SK-N-MC (cell line): Measurements from ENCODE around the gene GNAQ.

ENCODE experiments used
- DNase-seq: peaks from one replicate; pipeline ENCODE4 v3.0.0-alpha.2; 2011; ENCODE audit warnings: low read depth, low spot score
- H3K27ac ChIP-seq: fragments of 200-600 bp; sonication (generic); 2 replicates; pipeline ENCODE4 v1.5.1; 2016; ENCODE audit warnings: mixed run types
- H3K36me3 ChIP-seq: fragments of 200-600 bp; sonication (generic); 2 replicates; pipeline ENCODE4 v1.6.1; 2017; ENCODE audit warnings: antibody characterized with exemption, low read length, mixed read lengths; ENCODE audit not compliant: insufficient read depth
- H3K4me3 ChIP-seq: fragments of 200-600 bp; sonication (generic); 2 replicates; pipeline ENCODE4 v1.5.1; 2016
- H3K9ac ChIP-seq: fragments of 200-600 bp; sonication (generic); 2 replicates; pipeline ENCODE4 v1.8.0; 2017; ENCODE audit warnings: mixed run types, mixed read lengths; ENCODE audit not compliant: insufficient read length
- H3K9me3 ChIP-seq: fragments of 200-600 bp; sonication (generic); 2 replicates; pipeline ENCODE4 v1.6.1; 2017; ENCODE audit warnings: low read depth, mild to moderate bottlenecking, antibody characterized with exemption, low read length, moderate library complexity, mixed read lengths
- EZH2 ChIP-seq: fragments of 200-600 bp; sonication (generic); IDR thresholded peaks from one replicate; pipeline ENCODE4 v1.6.1; 2017; ENCODE audit warnings: antibody characterized with exemption
- FOXP2 ChIP-seq: optimal IDR thresholded peaks from 2 replicates; pipeline ENCODE3; 2011; ENCODE audit warnings: mild to moderate bottlenecking, moderate library complexity; ENCODE audit not compliant: insufficient read depth; ENCODE audit errors: extremely low read length, control extremely low read depth
- POLR2AphosphoS5 ChIP-seq: IDR thresholded peaks from 2 replicates; pipeline ENCODE4 v1.6.1; 2012; ENCODE audit warnings: mild to moderate bottlenecking, low read depth, low read length, borderline replicate concordance

GNAQ gene

GRCh38 chr9:78003730-78004129, 27.9 kb downstream of the GNAQ start:
- Histone ChIP-seq H3K9me3 (no peaks in the 10 kb centered on the region), H3K9ac (no peak overlapping the region), H3K4me3 (no peak overlapping the region), H3K36me3 (no peaks in the 10 kb centered on the region), H3K27ac (no peak overlapping the region)
- TF ChIP-seq EZH2: no peak
- no peak for TF ChIP-seq POLR2AphosphoS5
- no peak for DNase-seq

GRCh38 chr9:78001946-78002731, 29.5 kb downstream of the GNAQ start:
- no peak for DNase-seq
- Histone ChIP-seq H3K9ac (no peak overlapping the region), H3K27ac (peak overlapping the region; percentile 44)

GRCh38 chr9:78000221-78000620, 31.4 kb downstream of the GNAQ start:
- no peaks in the 10 kb centered on the region for H3K36me3 ChIP-seq
- no peaks in the 10 kb centered on the region for H3K9me3 ChIP-seq
- DNase-seq: no peak
- TF ChIP-seq FOXP2: no peak
- TF ChIP-seq EZH2: no peak
- TF ChIP-seq POLR2AphosphoS5: no peak
- no peak overlapping the region for H3K4me3 ChIP-seq
- no peak overlapping the region for H3K9ac ChIP-seq
- H3K27ac ChIP-seq: no peak overlapping the region

More at GRCh38 chr9:78001946-78002731, 29.5 kb downstream of the GNAQ start:
- no peak for TF ChIP-seq FOXP2
- no peaks in the 10 kb centered on the region for H3K9me3 ChIP-seq
- no peaks in the 10 kb centered on the region for H3K36me3 ChIP-seq
- H3K4me3 ChIP-seq: no peak overlapping the region

- no peaks in the 10 kb centered on the region for H3K9me3 ChIP-seq
- H3K4me3 ChIP-seq: 0 out of 2 replicates have a peak overlapping the region, but pooled peaks have one; percentile 1
- no peaks in the 10 kb centered on the region for H3K36me3 ChIP-seq
- DNase-seq: no peak
- H3K27ac ChIP-seq: peak overlapping the region; percentile 69
- H3K9ac ChIP-seq: no peak overlapping the region
- TF ChIP-seq POLR2AphosphoS5: no peak
- no peak for TF ChIP-seq FOXP2
- TF ChIP-seq EZH2: no peak
Measured at GRCh38 chr9:77999231-77999631, 32.4 kb downstream of the GNAQ start.

GRCh38 chr9:77997611-77998284, 33.9 kb downstream of the GNAQ start:
- TF ChIP-seq FOXP2: no peak
- no peak for TF ChIP-seq EZH2
- no peak for TF ChIP-seq POLR2AphosphoS5
- H3K36me3 ChIP-seq: no peaks in the 10 kb centered on the region
- no peak overlapping the region for H3K4me3 ChIP-seq
- no peak overlapping the region for H3K27ac ChIP-seq
- H3K9ac ChIP-seq: no peak overlapping the region
- DNase-seq: no peak
- H3K9me3 ChIP-seq: no peaks in the 10 kb centered on the region

- TF ChIP-seq POLR2AphosphoS5 (no peak), EZH2 (no peak), FOXP2 (no peak)
- no peak for DNase-seq
- Histone ChIP-seq H3K27ac (no peak overlapping the region), H3K36me3 (peaks cover 6% of the 10 kb centered on the region; the same call in 1 of the 2 replicates), H3K9ac (no peak overlapping the region), H3K4me3 (no peak overlapping the region), H3K9me3 (no peaks in the 10 kb centered on the region)
Measured at GRCh38 chr9:77996696-77997095, 34.9 kb downstream of the GNAQ start.

GRCh38 chr9:77991191-77991590, 40.4 kb downstream of the GNAQ start:
- no peak for DNase-seq
- no peaks in the 10 kb centered on the region for H3K9me3 ChIP-seq
- H3K36me3 ChIP-seq: peaks cover 6% of the 10 kb centered on the region; the same call in 1 of the 2 replicates
- H3K9ac ChIP-seq: no peak overlapping the region
- no peak overlapping the region for H3K27ac ChIP-seq
- no peak for TF ChIP-seq POLR2AphosphoS5
- no peak for TF ChIP-seq EZH2
- TF ChIP-seq FOXP2: no peak
- no peak overlapping the region for H3K4me3 ChIP-seq

GRCh38 chr9:77989909-77990308, 41.7 kb downstream of the GNAQ start:
- Histone ChIP-seq H3K36me3 (peaks cover 6% of the 10 kb centered on the region; the same call in 1 of the 2 replicates), H3K9me3 (no peaks in the 10 kb centered on the region), H3K27ac (no peak overlapping the region), H3K4me3 (no peak overlapping the region), H3K9ac (no peak overlapping the region)
- TF ChIP-seq FOXP2 (no peak), POLR2AphosphoS5 (no peak), EZH2 (no peak)
- no peak for DNase-seq

- Histone ChIP-seq H3K27ac (no peak overlapping the region), H3K4me3 (no peak overlapping the region), H3K9me3 (no peaks in the 10 kb centered on the region), H3K36me3 (peaks cover 6% of the 10 kb centered on the region; the same call in 1 of the 2 replicates), H3K9ac (no peak overlapping the region)
- no peak for DNase-seq
- TF ChIP-seq EZH2 (no peak), POLR2AphosphoS5 (no peak), FOXP2 (no peak)
Measured at GRCh38 chr9:77989458-77989857, 42.2 kb downstream of the GNAQ start.
